Ovary (tissue), 3 donors: ENCODE data around the gene ZSCAN22.

Source experiments
- CTCF ChIP-seq, 3 donors: fragments of 450-650 bp in 2 of 3; fragments of 200-600 bp in 1 of 3; IDR thresholded peaks; one replicate each; pipeline versions ENCODE4 v1.5.1 to v1.8.0; 2016 to 2022; ENCODE audit warnings: antibody characterized with exemption in 3 of 3, mild to moderate bottlenecking in 1 of 3
- POLR2A ChIP-seq: fragments of 450-650 bp; IDR thresholded peaks from one replicate; pipeline ENCODE4 v1.6.1; 2017; ENCODE audit warnings: antibody characterized with exemption, mild to moderate bottlenecking, moderate library complexity
- donor health status: DM: no; HTN: no; CAD: no.

GRCh38 chr19:58345558-58345957 lies 18.8 kb downstream of the ZSCAN22 start:
- no peak for TF ChIP-seq POLR2A
- no peak for TF ChIP-seq CTCF (IDR thresholded peaks at IDR 0.05)
